ENCODE data around the gene GMPR. TPM values are rescaled to one million over a fixed set of nuclear protein-coding genes. Genes with fewer than 3 reads are reported as not detected.

Gene GMPR
- total RNA-seq, 4 donors from 2014 or later, result 3.2 to 6.8 (median 4.8) TPM

GRCh38 chr6:16322666-16323312 lies 84.4 kb downstream of the GMPR start:
- no peak for TF ChIP-seq CTCF (IDR thresholded peaks at IDR 0.05; ENCODE audit: low read depth)

- no peak for TF ChIP-seq CTCF (IDR thresholded peaks at IDR 0.05; ENCODE audit: low read depth)
Observed at GRCh38 chr6:16324184-16324583, 85.8 kb downstream of the GMPR start.

- no peak for TF ChIP-seq CTCF (IDR thresholded peaks at IDR 0.05; ENCODE audit: low read depth)
Observed at GRCh38 chr6:16324606-16325225, 86.3 kb downstream of the GMPR start.

GRCh38 chr6:16326531-16326930 lies 88.1 kb downstream of the GMPR start:
- TF ChIP-seq CTCF (IDR thresholded peaks at IDR 0.05; ENCODE audit: low read depth), result no peak

- TF ChIP-seq CTCF (IDR thresholded peaks at IDR 0.05; ENCODE audit: low read depth), result no peak
Observed at GRCh38 chr6:16326971-16327776, 88.8 kb downstream of the GMPR start.

GRCh38 chr6:16327777-16328325 lies 89.5 kb downstream of the GMPR start:
- no peak for TF ChIP-seq CTCF (IDR thresholded peaks at IDR 0.05; ENCODE audit: low read depth)

GRCh38 chr6:16329233-16329632 lies 90.8 kb downstream of the GMPR start:
- no peak for TF ChIP-seq CTCF (IDR thresholded peaks at IDR 0.05; ENCODE audit: low read depth)
